Trophoblast cell (in vitro differentiated cells and primary cell): ENCODE results near the gene PPP1R7.

Source experiments
- DNase-seq, 2 donors: peaks; one replicate each; pipeline ENCODE4 v3.0.0-alpha.2; 2016
- H2AFZ ChIP-seq: 2 replicates; pipeline ENCODE4 v1.6.1; 2013; ENCODE audit warnings: low read length, moderate library complexity, mild to moderate bottlenecking; ENCODE audit not compliant: insufficient read depth, poor library complexity
- H2AK5ac ChIP-seq: 2 replicates; pipeline ENCODE4 v1.6.1; 2013; ENCODE audit warnings: mild to moderate bottlenecking, low read length
- H2BK120ac ChIP-seq: 2 replicates; pipeline ENCODE4 v1.6.1; 2013; ENCODE audit warnings: low read length, mild to moderate bottlenecking, moderate library complexity; ENCODE audit not compliant: insufficient read depth, poor library complexity
- H2BK12ac ChIP-seq: 2 replicates; pipeline ENCODE4 v1.6.1; 2013; ENCODE audit warnings: mild to moderate bottlenecking, low read length, moderate library complexity
- H2BK5ac ChIP-seq: 2 replicates; pipeline ENCODE4 v1.6.1; 2013; ENCODE audit warnings: low read length, low read depth, moderate library complexity, mild to moderate bottlenecking; ENCODE audit not compliant: poor library complexity
- H3K14ac ChIP-seq: 2 replicates; pipeline ENCODE4 v1.6.1; 2013; ENCODE audit warnings: mild to moderate bottlenecking, low read length
- H3K18ac ChIP-seq: 2 replicates; pipeline ENCODE4 v1.6.1; 2013; ENCODE audit warnings: mild to moderate bottlenecking, low read length
- H3K23ac ChIP-seq: 2 replicates; pipeline ENCODE4 v1.6.1; 2013; ENCODE audit warnings: low read length
- H3K27ac ChIP-seq: 2 replicates; pipeline ENCODE4 v1.5.1; 2013; ENCODE audit warnings: low read depth, mild to moderate bottlenecking, inconsistent platforms, low read length, moderate library complexity
- H3K27me3 ChIP-seq: 2 replicates; pipeline ENCODE4 v1.6.1; 2013; ENCODE audit warnings: inconsistent platforms, mild to moderate bottlenecking, low read length, moderate library complexity; ENCODE audit not compliant: insufficient read depth
- H3K36me3 ChIP-seq, 2 experiments: 1 replicate in 1 of 2; 2 replicates in 1 of 2; pipeline ENCODE4 v1.6.1; 2013; ENCODE audit warnings: low read length in 2 of 2, mild to moderate bottlenecking in 2 of 2, moderate library complexity in 1 of 2; ENCODE audit not compliant: insufficient read depth in 2 of 2, control insufficient read depth in 1 of 2
- H3K4ac ChIP-seq: 2 replicates; pipeline ENCODE4 v1.6.1; 2013; ENCODE audit warnings: low read depth, mild to moderate bottlenecking, low read length, moderate library complexity
- H3K4me1 ChIP-seq, 2 experiments: 1 replicate in 1 of 2; 2 replicates in 1 of 2; pipeline ENCODE4 v1.6.1; 2013; ENCODE audit warnings: low read length in 2 of 2, mild to moderate bottlenecking in 2 of 2, moderate library complexity in 1 of 2; ENCODE audit not compliant: insufficient read depth in 2 of 2, control insufficient read depth in 1 of 2
- H3K4me2 ChIP-seq: 2 replicates; pipeline ENCODE4 v1.6.1; 2013; ENCODE audit warnings: inconsistent platforms, mild to moderate bottlenecking, low read length, moderate library complexity
- H3K4me3 ChIP-seq: 2 replicates; pipeline ENCODE4 v1.5.1; 2013; ENCODE audit warnings: mild to moderate bottlenecking, low read depth, low read length, inconsistent platforms
- H3K79me1 ChIP-seq: one replicate; pipeline ENCODE4 v1.6.1; 2013; ENCODE audit warnings: low read length
- H3K79me2 ChIP-seq: 2 replicates; pipeline ENCODE4 v1.6.1; 2013; ENCODE audit warnings: low read length, mild to moderate bottlenecking; ENCODE audit not compliant: control insufficient read depth, insufficient read depth, poor library complexity
- H3K9ac ChIP-seq: 2 replicates; pipeline ENCODE4 v1.6.1; 2013; ENCODE audit warnings: mild to moderate bottlenecking, low read length
- H3K9me3 ChIP-seq: 2 replicates; pipeline ENCODE4 v1.6.1; 2013; ENCODE audit warnings: low read depth, mild to moderate bottlenecking, control low read depth, inconsistent platforms, low read length; ENCODE audit not compliant: insufficient read depth
- H4K12ac ChIP-seq: 2 replicates; pipeline ENCODE4 v1.6.1; 2013; ENCODE audit warnings: low read depth, mild to moderate bottlenecking, low read length, moderate library complexity
- H4K8ac ChIP-seq: 2 replicates; pipeline ENCODE4 v1.6.1; 2013; ENCODE audit warnings: low read depth, mild to moderate bottlenecking, low read length, moderate library complexity
- H4K91ac ChIP-seq: one replicate; pipeline ENCODE4 v1.6.1; 2013; ENCODE audit warnings: low read depth, mild to moderate bottlenecking, low read length, moderate library complexity
- WGBS: extraction: QIAGEN DNeasy Blood & Tissue Kit; methylation state at CpG from one replicate; pipeline ENCODE4 v1.1.7; 2013; ENCODE audit warnings: missing lambda C conversion rate; ENCODE audit not compliant: insufficient read length, insufficient coverage; ENCODE audit errors: extremely low coverage; 5-methylcytosine and 5-hydroxymethylcytosine counted together

Gene PPP1R7

DNA sequence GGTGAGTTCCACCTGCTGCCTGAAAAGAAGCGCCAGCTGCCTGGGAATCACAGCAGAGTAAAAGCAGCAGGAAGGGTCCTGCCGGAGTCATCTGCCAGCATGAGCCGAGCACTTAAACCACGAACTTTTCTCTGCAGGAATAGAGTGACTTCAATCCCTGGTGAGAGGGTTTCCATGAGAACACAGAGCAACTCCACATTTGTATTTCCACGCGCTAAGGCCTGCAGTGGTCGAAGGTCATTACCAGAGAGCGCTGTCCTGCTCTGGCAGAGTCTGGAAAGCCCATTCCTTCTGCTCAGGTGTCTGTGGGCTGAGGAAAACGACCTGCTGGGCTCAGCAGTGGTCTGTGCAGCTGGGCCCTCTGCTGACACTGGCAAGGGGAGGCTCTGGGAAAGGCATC lies 7.7 kb upstream of the PPP1R7 start:
- Histone ChIP-seq H3K23ac (no peak overlapping the region), H4K91ac (no peak overlapping the region), H2BK12ac (no peak overlapping the region), H3K27ac (no peak overlapping the region), H3K9ac (no peak overlapping the region), H2BK5ac (no peak overlapping the region), H4K8ac (no peak overlapping the region), H2AK5ac (no peak overlapping the region), H3K79me2 (no peaks in the 10 kb centered on the region), H3K4me1 (no peaks in the 10 kb centered on the region), H3K14ac (no peak overlapping the region), H3K4ac (no peak overlapping the region), H3K9me3 (no peaks in the 10 kb centered on the region), H4K12ac (no peak overlapping the region), H3K27me3 (no peaks in the 10 kb centered on the region), H3K4me3 (no peak overlapping the region), H2AFZ (no peak overlapping the region), H2BK120ac (no peak overlapping the region), H3K79me1 (no peaks in the 10 kb centered on the region), H3K36me3 (peaks cover 10 to 17% of the 10 kb centered on the region in 2 experiments), H3K18ac (no peak overlapping the region), H3K4me2 (no peak overlapping the region)
- DNase-seq, result no peak
- WGBS, result no CpG with 5 or more reads among the region's 9 CpGs

DNA sequence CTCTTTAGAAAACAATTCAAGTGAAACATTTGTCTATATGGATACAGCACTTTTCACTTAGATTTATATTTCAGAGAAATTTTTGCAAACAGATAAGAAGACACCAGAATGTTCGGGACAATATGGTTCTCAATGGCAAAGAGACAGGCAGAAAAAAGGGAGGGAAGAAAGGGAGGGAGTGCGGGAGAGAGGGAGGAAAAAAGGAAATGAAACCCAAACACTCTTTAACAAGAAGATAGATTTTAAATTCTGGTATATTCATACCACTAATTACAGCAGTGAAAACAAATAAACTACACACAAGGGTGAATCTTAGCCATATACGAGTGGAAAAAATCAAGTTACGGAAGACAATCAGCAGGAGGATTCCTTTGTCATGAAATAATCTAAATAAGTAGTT lies 4.0 kb upstream of the PPP1R7 start:
- Histone ChIP-seq H3K79me1 (peaks cover 7% of the 10 kb centered on the region), H3K14ac (no peak overlapping the region), H3K18ac (no peak overlapping the region), H3K4me1 (peaks cover 5 to 8% of the 10 kb centered on the region in 2 experiments), H2AFZ (no peak overlapping the region), H4K91ac (no peak overlapping the region), H3K9ac (no peak overlapping the region), H3K27me3 (no peaks in the 10 kb centered on the region), H3K27ac (no peak overlapping the region), H4K8ac (no peak overlapping the region), H4K12ac (no peak overlapping the region), H2AK5ac (no peak overlapping the region), H2BK120ac (no peak overlapping the region), H2BK5ac (no peak overlapping the region), H3K4ac (no peak overlapping the region), H3K4me3 (no peak overlapping the region), H3K36me3 (peaks cover 0 to 5% of the 10 kb centered on the region in 2 experiments), H3K23ac (no peak overlapping the region), H3K79me2 (peaks cover 5% of the 10 kb centered on the region), H2BK12ac (no peak overlapping the region), H3K4me2 (no peak overlapping the region), H3K9me3 (no peaks in the 10 kb centered on the region)
- WGBS, result no CpG with 5 or more reads among the region's 4 CpGs
- no peak for DNase-seq

DNA sequence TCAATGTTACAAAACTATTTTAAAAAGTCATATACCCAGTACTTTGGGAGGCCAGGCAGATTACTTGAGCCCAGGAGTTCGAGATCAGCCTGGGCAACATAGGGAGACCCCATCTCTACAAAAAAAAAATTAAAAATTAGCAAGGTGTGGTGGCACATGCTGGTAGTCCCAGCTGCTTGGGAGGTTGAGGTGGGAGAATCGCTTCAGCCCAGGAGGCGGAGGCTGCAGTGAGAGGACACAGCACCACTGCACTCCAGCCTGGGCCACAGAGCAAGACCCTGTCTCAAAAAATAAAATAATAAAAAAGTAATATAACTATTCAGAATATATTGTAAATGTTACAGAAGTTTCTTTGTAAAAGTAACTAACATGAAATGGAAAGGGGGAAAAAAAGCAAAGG lies 2.9 kb upstream of the PPP1R7 start:
- Histone ChIP-seq H3K4ac (no peak overlapping the region), H4K12ac (no peak overlapping the region), H3K36me3 (peaks cover 0 to 3% of the 10 kb centered on the region in 2 experiments), H3K79me1 (peaks cover 7% of the 10 kb centered on the region), H2AK5ac (no peak overlapping the region), H3K4me2 (no peak overlapping the region), H3K18ac (no peak overlapping the region), H2AFZ (no peak overlapping the region), H4K91ac (no peak overlapping the region), H2BK12ac (no peak overlapping the region), H3K27ac (no peak overlapping the region), H3K4me1 (peaks cover 6 to 13% of the 10 kb centered on the region in 2 experiments), H3K27me3 (no peaks in the 10 kb centered on the region), H3K79me2 (peaks cover 5% of the 10 kb centered on the region), H2BK120ac (no peak overlapping the region), H3K4me3 (no peak overlapping the region), H3K9me3 (no peaks in the 10 kb centered on the region), H3K23ac (no peak overlapping the region), H3K14ac (no peak overlapping the region), H2BK5ac (no peak overlapping the region), H3K9ac (no peak overlapping the region), H4K8ac (no peak overlapping the region)
- WGBS, result no CpG with 5 or more reads among the region's 3 CpGs
- DNase-seq, result no peak

DNA sequence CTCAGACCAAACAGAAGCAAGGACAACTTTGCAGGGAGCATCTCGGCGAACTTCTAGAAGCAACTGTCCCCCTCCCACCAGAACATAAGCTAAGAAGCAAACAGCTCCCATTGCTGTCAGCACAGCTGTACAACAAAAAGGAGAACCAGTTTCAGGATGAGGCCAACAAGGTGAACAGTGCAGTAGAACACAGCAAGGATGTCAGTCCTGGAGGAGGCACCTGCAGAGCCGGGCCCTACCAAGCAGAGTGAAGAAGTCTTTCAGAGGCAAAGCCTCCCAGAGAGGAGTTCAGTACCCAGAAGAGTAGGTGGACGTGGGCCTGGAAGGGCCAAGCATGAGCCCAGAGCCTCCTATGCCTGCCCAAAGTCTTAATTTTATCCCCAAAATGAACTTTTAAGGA lies 2.0 kb upstream of the PPP1R7 start:
- no CpG with 5 or more reads among the region's 4 CpGs for WGBS
- H2BK5ac ChIP-seq, result no peak overlapping the region
- H3K79me2 ChIP-seq, result peaks cover 5% of the 10 kb centered on the region
- no peak overlapping the region for H3K18ac ChIP-seq
- H3K36me3 ChIP-seq, result peaks cover under 1 to 2% of the 10 kb centered on the region in 2 experiments
- no peak overlapping the region for H3K4ac ChIP-seq
- H4K91ac ChIP-seq, result no peak overlapping the region
- H2BK120ac ChIP-seq, result no peak overlapping the region
- H2BK12ac ChIP-seq, result no peak overlapping the region
- H3K9me3 ChIP-seq, result no peaks in the 10 kb centered on the region
- H2AK5ac ChIP-seq, result no peak overlapping the region
- H3K4me1 ChIP-seq, result peaks cover 6 to 13% of the 10 kb centered on the region in 2 experiments
- no peak overlapping the region for H3K23ac ChIP-seq
- no peak overlapping the region for H4K12ac ChIP-seq
- no peak overlapping the region for H3K14ac ChIP-seq
- H3K4me3 ChIP-seq, result no peak overlapping the region
- H4K8ac ChIP-seq, result no peak overlapping the region
- no peak overlapping the region for H3K9ac ChIP-seq
- DNase-seq, result no peak
- no peak overlapping the region for H2AFZ ChIP-seq
- H3K27me3 ChIP-seq, result no peaks in the 10 kb centered on the region
- H3K79me1 ChIP-seq, result peaks cover 7% of the 10 kb centered on the region
- H3K4me2 ChIP-seq, result peak overlapping the region; percentile 88
- H3K27ac ChIP-seq, result no peak overlapping the region
